GM19452 (cell line): ENCODE results near the gene RPS5.
A peak's percentile ranks its signal among the peaks of the same experiment; 100 is the strongest.

Experiments
- ATAC-seq: cut with Tn5 transposase; IDR thresholded peaks from one replicate; pipeline ENCODE4 v1.9.1; 2021; ENCODE audit not compliant: unreplicated experiment

The RPS5 gene

DNA sequence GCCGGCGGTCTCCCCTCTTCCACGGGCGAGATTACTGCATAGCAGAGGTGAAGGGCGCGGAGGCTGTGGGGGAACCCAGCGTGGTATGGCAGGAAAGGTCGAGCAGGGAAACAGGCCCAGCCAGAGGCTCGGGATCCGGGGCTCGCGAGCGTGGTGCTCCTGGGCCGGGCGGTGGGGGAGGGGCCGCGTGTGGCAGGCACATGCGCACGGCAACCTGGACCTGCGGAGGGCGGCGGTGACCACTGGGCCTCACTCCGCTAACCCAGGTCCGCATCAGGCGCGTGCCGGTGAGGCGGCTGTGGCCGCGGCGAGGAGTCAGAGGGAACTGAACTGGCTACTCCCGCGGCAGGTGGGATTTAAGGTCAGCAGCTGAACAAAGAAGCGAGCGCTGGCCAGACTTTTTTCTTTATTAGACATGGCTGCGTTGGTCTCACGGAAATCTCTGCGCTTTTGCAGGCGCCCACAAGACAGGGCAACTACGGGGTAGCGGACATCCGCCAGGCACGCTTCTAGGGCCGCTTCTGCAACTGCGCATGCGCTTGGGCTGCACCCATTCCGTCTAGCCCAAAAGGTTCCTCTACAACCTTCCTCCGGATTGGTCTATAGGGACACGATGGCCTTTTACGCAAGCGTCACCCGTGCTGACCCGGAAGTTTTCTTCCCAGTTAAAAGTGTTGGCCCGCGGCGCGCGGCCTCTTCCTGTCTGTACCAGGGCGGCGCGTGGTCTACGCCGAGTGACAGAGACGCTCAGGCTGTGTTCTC lies at the start of gene RPS5:
TSS of gene RPS5 (plus strand) at position 694 of the 762 bp plus-strand sequence. CDS start 869 bp downstream, outside the sequence.
- ATAC-seq, result peak; percentile 87

DNA sequence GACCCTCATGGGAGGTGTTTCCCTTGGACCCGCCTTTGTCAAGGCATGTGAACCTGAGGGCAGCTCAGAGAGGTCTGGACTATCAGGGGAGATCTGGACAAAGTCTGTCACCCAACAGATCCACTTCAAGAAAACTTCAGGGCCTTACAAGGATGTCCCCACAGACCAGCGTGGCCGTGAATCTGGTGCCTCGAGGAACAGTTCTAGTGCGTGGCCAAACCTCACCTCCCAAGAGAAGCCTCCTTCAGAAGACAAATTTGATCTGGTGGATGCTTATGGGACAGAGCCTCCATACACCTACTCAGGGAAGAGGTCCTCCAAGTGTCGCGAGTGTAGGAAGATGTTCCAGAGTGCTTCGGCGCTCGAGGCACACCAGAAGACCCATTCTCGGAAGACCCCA lies 48.7 kb upstream of the RPS5 start:
- no peak for ATAC-seq

GRCh38 chr19:58338825-58339558 lies 48.1 kb upstream of the RPS5 start:
- no peak for ATAC-seq

GRCh38 chr19:58345558-58345957 lies 41.5 kb upstream of the RPS5 start:
- no peak for ATAC-seq

DNA sequence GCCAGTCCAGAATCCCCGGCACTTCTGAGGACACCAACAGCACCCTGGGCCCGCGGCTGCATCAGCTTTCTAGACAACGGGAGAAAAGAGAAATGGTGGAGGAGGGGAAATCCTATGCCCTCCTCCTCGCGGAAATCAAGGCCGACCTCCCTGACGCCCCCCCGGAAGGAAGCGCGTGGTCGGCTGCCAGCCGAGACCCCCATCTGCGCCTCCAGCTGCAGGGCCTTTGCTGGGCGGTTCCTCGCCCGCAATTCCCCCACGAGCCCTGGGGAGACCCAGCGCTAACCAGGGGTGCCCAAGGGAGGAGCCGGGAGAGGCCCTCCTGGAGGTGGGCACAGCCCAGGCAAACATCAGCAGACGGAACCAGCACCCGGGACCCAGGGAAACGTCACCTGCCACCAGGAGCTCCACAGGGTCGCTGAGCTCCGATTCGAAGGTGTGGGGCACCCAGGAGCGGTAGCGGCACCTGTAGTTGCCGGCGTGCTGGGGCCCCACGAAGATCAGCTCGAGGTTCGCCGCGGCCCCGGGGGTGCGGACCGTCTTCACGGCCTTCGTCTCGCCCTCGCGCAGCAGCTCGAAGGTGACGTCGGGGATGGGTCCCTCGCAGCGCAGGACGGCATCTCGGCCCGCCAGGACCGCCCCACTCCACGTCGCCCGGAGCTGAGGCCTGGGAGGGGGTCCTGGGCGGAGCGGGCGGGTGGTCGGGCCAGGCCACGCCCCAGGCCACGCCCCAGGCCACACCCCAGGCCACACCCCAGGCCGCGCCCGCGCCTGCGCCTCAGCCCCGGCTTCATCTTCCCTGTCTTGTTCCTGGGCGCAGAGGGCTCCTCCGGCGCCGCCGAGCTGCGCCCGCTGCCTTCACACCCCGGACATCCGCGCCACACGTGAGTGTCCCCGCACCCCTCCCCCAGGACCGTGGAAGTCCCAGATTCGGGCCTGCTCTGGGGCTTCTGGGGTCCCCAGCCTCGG lies 39.8 kb upstream of the RPS5 start:
- peak; percentile 85 for ATAC-seq

GRCh38 chr19:58348080-58348479 lies 39.0 kb upstream of the RPS5 start:
- ATAC-seq, result peak; percentile 13

- ATAC-seq, result no peak
Observed at GRCh38 chr19:58349590-58349989, 37.5 kb upstream of the RPS5 start.

DNA sequence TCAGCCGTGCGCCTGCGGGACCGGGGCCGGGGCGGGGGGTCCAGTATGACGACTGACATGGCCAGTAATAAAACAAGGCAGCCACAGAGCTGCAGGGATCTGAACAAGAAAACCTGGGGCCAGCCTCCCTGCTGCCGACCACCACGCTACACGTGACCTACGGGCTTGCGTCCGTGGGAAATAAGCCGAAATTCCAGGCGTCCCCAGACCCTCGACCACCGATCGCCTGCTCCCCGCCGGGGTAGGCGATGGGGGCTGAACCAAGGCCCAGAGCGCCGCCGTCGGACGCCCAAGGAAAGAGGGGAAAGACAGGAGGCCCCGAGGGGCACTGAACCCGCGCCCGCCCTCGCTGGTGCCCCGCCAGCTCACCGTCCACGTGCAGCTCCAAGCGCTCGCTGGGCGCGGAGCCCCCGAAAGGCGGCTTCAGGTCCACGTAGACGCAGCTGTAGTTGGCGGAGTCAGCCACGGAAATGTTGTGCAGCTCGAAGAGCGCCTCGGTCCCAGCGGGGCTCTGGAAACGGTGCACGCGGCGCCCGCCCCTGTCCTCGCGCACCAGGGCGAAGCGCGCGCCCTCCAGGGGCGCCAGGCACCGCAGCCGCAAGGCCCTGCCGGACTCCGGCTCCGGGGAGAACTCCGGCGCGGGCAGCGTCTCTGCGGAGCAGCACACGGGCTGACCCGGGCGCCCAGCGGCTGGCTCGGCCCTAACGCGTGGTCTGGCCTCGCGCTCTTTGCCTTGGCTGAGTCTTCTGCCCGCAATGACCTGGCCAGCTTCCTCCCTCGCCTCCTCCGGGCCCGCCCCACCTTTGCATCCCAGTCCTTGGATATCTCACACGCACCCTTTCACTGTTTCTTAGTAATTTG lies 36.8 kb upstream of the RPS5 start:
- no peak for ATAC-seq

- no peak for ATAC-seq
Observed at GRCh38 chr19:58350871-58351557, 36.1 kb upstream of the RPS5 start.

DNA sequence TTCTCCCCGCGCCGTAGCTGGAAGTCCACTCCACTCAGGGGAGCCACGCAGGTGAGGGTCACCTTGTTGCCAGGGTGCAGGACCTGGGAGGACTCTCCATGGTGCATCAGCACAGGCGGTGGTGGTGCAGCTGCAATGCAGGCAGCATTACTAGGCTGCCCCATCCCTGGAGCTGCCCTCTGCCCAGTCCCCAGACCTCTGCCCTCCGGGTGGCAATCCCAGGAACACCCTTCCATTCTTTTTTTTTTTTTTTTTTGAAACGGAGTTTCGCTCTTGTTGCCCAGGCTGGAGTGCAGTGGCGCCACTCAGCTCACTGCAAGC lies 35.6 kb upstream of the RPS5 start:
- no peak for ATAC-seq

DNA sequence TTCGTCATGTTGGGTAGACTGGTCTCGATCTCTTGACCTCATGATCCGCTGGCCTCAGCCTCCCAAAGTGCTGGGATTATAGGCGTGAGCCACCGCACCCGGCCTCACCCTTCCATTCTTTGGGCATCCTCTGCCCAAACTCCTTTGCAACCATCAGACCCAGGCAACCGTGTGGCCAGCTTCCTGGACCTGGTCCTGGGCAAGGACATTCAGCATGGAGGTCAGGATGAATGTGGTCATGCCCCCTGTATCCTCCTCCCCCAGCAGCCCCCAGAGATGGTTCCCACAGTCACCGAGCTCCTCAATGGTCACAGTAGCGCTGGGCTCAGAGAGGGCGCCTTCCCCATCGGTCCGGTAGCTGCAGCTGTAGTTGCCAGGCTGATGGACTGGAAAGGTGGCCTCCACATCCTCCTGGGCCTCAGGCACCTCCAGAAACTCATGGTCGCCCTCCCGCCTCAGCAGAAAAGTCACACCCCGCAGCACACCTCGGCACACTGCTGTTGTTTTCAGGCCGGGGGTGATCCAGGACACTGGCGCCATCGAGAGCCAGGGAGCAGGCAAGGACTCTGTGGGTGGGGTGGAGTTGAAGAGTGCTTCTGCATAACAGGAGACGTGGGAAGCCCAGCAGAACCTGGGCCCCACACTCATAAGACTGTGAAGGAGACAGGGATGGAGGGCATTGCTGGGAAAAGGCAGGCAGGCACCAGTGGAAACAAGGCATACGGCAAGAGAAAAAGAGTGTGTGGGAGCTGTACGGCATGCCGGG lies 34.9 kb upstream of the RPS5 start:
- no peak for ATAC-seq

- no peak for ATAC-seq
Observed at GRCh38 chr19:58352760-58353671, 34.1 kb upstream of the RPS5 start, which contains the start of gene A1BG. TSS of gene A1BG (minus strand) at chr19:58353492. CDS start at chr19:58353437, 55 bp downstream.

GRCh38 chr19:58353717-58354477 lies 33.2 kb upstream of the RPS5 start:
- no peak for ATAC-seq

DNA sequence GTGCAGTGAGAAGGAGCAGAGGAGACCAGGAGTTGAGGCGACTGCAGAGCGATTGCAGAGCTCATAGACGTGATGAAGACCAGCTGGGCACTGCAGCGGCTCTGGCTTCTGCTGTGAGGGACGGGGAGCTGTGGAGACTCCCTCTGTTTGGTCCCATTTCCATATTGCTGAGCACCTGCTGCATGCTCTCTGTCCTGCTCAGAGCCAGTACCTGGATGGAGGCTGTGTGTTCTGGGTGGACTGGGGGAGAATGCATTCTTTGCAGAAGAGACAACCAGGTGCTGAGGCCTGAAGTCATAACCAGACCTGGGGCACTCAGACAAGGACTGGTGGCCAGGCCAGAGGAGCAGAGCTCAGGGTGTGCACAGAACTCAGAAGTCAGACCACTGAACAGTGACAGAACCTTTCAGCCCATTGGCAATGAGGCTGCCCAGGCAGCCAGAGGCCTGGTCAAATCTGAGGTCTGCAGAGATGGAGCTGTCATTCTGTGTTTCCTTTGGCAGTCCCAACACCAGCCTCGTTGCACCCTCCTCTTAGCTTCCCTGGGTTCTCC lies 32.5 kb upstream of the RPS5 start:
- no peak for ATAC-seq

DNA sequence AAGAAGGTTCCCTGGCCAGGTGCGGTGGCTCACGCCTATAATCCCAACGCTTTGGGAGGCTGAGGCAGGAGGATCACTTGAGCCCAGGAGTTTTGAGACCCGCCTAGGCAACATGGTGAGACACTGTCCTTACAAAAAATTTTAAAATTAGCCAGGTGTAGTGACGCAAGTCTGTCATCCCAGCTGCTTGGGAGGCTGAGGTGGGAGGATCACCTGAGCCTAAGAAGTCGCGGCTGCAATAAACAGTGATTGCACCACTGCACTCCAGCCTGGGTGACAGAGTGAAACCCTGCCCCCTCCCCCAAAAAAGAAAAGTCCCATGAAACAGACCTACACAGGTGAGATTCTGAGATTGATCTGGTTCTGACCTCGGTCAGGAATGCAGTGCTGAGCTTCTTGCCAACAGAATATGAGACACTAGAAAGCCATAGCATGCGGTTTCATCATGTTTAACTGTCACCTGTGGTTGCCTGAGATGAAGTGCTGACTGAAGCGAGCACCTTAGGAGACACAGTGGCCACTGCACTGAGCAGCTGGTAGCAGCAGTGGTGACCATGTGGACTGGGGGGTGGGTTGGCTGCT lies 31.8 kb upstream of the RPS5 start:
- ATAC-seq, result no peak

DNA sequence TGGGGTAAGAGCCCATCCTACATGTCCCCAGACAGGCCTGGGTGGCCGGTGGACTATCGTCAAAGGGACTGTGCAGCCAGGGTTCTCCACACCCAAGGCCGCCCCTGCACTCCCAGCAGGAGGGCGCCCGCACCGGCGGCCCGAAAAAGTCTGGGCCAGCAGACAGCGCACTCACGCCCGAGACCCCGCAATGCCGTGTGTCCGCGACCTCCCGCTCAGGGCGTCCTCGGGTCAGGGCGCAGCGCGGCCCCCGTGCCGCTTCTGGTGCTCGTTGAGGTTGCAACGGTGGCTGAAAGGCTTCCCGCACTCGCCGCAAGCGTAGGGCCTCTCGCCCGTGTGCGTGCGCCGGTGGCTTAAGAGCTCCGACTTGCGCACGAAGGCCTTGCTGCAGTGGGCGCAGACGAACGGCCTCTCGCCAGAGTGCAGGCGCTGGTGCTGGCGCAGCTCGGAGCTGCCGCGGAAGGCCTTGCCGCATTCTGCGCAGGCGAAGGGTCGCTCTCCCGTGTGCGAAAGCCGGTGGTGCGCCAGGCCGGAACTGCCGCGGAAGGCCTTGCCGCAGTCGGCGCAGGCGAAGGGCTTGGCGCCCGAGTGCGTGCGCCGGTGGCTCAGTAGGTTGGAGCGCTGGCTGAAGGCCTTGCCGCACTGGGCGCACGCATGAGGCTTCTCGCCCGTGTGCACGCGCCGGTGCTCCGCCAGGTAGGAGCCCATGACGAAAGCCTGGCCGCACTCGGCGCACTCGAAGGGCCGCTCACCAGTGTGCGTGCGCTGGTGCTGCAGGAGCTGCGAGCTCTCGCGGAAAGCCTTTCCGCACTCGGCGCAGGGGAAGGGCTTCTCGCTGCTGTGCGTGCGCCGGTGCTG lies 30.9 kb upstream of the RPS5 start:
- ATAC-seq, result no peak
